HG03196 (cell line): ENCODE data around the gene SLC35E4.
A peak's percentile ranks its signal among the peaks of the same experiment; 100 is the strongest.
"Not testable (repeated sequence)": the region's sequence is repeated elsewhere in the genome, so short reads cannot be mapped to it uniquely, and the experiment has no call there.

Source experiments
- ATAC-seq: cut with Tn5 transposase; IDR thresholded peaks from one replicate; pipeline ENCODE4 v1.9.1; 2021; ENCODE audit not compliant: unreplicated experiment

Gene SLC35E4

GRCh38 chr22:30611197-30611596 lies 24.4 kb upstream of the SLC35E4 start:
- ATAC-seq: no peak

- no peak for ATAC-seq
Observed at GRCh38 chr22:30612789-30613188, 22.8 kb upstream of the SLC35E4 start.

- ATAC-seq: no peak
Observed at GRCh38 chr22:30614268-30614667, 21.3 kb upstream of the SLC35E4 start.

GRCh38 chr22:30614879-30615278 lies 20.7 kb upstream of the SLC35E4 start:
- no peak for ATAC-seq

GRCh38 chr22:30615543-30615954 lies 20.0 kb upstream of the SLC35E4 start:
- ATAC-seq: no peak

- ATAC-seq: no peak
Observed at GRCh38 chr22:30617819-30618218, 17.8 kb upstream of the SLC35E4 start.

GRCh38 chr22:30619909-30620308 lies 15.7 kb upstream of the SLC35E4 start:
- not testable (repeated sequence) for ATAC-seq

- no peak for ATAC-seq
Observed at GRCh38 chr22:30626413-30626812, 9.2 kb upstream of the SLC35E4 start.

GRCh38 chr22:30627471-30627870 lies 8.1 kb upstream of the SLC35E4 start:
- no peak for ATAC-seq

GRCh38 chr22:30628491-30628890 lies 7.1 kb upstream of the SLC35E4 start:
- ATAC-seq: no peak

- not testable (repeated sequence) for ATAC-seq
Observed at GRCh38 chr22:30631469-30631868, 4.1 kb upstream of the SLC35E4 start.

- peak; percentile 52 for ATAC-seq
Observed at GRCh38 chr22:30634471-30635233, 929 bp upstream of the SLC35E4 start.

GRCh38 chr22:30636226-30637077 lies 871 bp downstream of the SLC35E4 start:
- no peak for ATAC-seq

GRCh38 chr22:30637701-30638114 lies 2.1 kb downstream of the SLC35E4 start:
- ATAC-seq: no peak

- no peak for ATAC-seq
Observed at GRCh38 chr22:30640361-30640760, 4.8 kb downstream of the SLC35E4 start.

- no peak for ATAC-seq
Observed at GRCh38 chr22:30640839-30641430, 5.4 kb downstream of the SLC35E4 start.

GRCh38 chr22:30643055-30643875 lies 7.7 kb downstream of the SLC35E4 start:
- ATAC-seq: no peak

GRCh38 chr22:30646518-30647160 lies 11.1 kb downstream of the SLC35E4 start:
- no peak for ATAC-seq

GRCh38 chr22:30647536-30647935 lies 12.0 kb downstream of the SLC35E4 start:
- ATAC-seq: no peak

- ATAC-seq: no peak
Observed at GRCh38 chr22:30648825-30649224, 13.2 kb downstream of the SLC35E4 start.
